Glutamatergic neuron (in vitro differentiated cells): ENCODE measurements around the gene FAM222B. TPM values are rescaled to one million over a fixed set of nuclear protein-coding genes. Genes with fewer than 3 reads are reported as not detected.

Experiments used
- DNase-seq: peaks from one replicate; pipeline ENCODE4 v3.0.0; 2022
- H3K27ac Mint-ChIP-seq: one replicate; pipeline ENCODE4 v1.8.0; 2020; ENCODE audit warnings: mild to moderate bottlenecking, mixed read lengths, inconsistent platforms; ENCODE audit not compliant: unreplicated experiment
- H3K27me3 Mint-ChIP-seq: one replicate; pipeline ENCODE4 v1.8.0; 2020; ENCODE audit warnings: mild to moderate bottlenecking, moderate library complexity, mixed read lengths, inconsistent platforms; ENCODE audit not compliant: unreplicated experiment
- H3K36me3 Mint-ChIP-seq: one replicate; pipeline ENCODE4 v1.8.0; 2020; ENCODE audit warnings: mild to moderate bottlenecking, mixed read lengths, inconsistent platforms; ENCODE audit not compliant: unreplicated experiment
- H3K4me1 Mint-ChIP-seq: one replicate; pipeline ENCODE4 v1.8.0; 2020; ENCODE audit warnings: mild to moderate bottlenecking, low read depth, mixed read lengths, inconsistent platforms; ENCODE audit not compliant: unreplicated experiment
- H3K4me3 Mint-ChIP-seq: one replicate; pipeline ENCODE4 v1.8.0; 2020; ENCODE audit warnings: mild to moderate bottlenecking, mixed read lengths, inconsistent platforms; ENCODE audit not compliant: unreplicated experiment
- H3K9me3 Mint-ChIP-seq: one replicate; pipeline ENCODE4 v1.8.0; 2020; ENCODE audit warnings: mild to moderate bottlenecking, moderate library complexity, mixed read lengths, inconsistent platforms; ENCODE audit not compliant: unreplicated experiment
- total RNA-seq: library from RNA; stranded (reverse); fragmentation: NEBNext Ultra II Directional; extraction: Animal tissue kit (Norgen Biotek cat#: 25700); gene quantifications from one replicate; pipeline ENCODE4 v1.2.1, GENCODE V29; 2021; ENCODE audit not compliant: unreplicated experiment
- TF ChIP-seq, protein P1 (sequence below): fragments of 200-600 bp; sonication (generic); IDR thresholded peaks from one replicate; pipeline ENCODE4 v1.5.0; 2021; ENCODE audit not compliant: partially characterized antibody, unreplicated experiment

Gene FAM222B
- total RNA-seq, 1 donor from 2014 or later: 44.0 TPM

DNA sequence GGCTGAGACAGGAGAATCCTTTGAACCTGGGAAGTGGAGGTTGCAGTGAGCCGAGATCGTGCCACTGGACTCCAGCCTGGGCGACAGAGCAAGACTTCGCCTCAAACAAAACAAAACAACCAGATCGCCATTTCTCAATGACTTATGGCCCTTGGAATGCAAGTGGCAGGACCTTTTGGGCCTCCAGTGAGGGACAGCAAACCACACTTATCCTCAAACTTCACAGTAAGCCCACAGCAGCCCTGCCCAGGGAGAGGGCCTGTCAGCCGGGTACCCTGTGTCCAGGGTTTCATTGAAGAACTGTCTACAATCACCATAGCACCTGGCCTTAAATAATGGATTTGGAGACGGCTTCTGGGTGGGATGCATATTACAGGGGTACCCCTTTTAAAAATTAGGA is 87.1 kb downstream of the FAM222B start:
- peaks cover 3% of the 10 kb centered on the region for H3K4me1 Mint-ChIP-seq
- no peak overlapping the region for H3K27ac Mint-ChIP-seq
- H3K9me3 Mint-ChIP-seq: peaks cover 17% of the 10 kb centered on the region
- no peak overlapping the region for H3K4me3 Mint-ChIP-seq
- peaks cover 8% of the 10 kb centered on the region for H3K36me3 Mint-ChIP-seq
- DNase-seq: no peak
- H3K27me3 Mint-ChIP-seq: peaks cover 7% of the 10 kb centered on the region
- TF ChIP-seq, protein P1, sequence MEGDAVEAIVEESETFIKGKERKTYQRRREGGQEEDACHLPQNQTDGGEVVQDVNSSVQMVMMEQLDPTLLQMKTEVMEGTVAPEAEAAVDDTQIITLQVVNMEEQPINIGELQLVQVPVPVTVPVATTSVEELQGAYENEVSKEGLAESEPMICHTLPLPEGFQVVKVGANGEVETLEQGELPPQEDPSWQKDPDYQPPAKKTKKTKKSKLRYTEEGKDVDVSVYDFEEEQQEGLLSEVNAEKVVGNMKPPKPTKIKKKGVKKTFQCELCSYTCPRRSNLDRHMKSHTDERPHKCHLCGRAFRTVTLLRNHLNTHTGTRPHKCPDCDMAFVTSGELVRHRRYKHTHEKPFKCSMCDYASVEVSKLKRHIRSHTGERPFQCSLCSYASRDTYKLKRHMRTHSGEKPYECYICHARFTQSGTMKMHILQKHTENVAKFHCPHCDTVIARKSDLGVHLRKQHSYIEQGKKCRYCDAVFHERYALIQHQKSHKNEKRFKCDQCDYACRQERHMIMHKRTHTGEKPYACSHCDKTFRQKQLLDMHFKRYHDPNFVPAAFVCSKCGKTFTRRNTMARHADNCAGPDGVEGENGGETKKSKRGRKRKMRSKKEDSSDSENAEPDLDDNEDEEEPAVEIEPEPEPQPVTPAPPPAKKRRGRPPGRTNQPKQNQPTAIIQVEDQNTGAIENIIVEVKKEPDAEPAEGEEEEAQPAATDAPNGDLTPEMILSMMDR: no peak

DNA sequence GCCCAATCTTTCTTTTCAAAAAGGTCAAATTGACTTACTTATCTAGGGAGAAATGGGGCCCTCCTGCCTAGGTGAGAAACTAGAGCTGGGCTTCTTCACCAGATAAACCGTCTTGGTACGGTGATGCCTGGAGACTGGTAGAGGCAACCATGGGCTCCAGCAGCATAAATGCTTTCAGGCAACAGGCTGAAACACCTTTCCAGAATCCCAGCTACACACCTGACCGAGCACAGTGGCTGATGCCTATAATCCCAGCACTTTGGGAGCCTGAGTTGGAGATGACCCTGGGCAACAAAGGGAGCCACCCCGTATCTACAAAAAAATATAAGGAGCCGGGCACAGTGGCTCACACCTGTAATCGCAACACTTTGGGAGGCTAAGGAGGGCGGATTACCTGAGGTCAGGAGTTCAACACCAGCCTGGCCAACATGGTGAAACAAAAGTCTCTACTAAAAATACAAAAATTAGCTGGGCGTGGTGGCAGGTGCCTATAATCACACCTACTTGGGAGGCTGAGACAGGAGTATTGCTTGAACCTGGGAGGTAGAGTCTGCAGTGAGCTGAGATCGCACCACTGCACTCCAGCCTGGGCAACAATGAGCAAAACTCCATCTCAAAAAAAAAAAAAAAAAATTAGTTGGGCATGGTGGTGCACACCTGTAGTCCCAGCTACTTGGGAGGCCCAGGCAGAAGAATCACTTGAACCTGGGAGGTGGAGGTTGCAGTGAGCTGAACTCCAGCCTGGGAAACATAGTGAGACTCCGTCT is 90.8 kb downstream of the FAM222B start:
- Mint-ChIP-seq H3K36me3 (no peaks in the 10 kb centered on the region), H3K27ac (no peak overlapping the region), H3K4me3 (no peak overlapping the region)

DNA sequence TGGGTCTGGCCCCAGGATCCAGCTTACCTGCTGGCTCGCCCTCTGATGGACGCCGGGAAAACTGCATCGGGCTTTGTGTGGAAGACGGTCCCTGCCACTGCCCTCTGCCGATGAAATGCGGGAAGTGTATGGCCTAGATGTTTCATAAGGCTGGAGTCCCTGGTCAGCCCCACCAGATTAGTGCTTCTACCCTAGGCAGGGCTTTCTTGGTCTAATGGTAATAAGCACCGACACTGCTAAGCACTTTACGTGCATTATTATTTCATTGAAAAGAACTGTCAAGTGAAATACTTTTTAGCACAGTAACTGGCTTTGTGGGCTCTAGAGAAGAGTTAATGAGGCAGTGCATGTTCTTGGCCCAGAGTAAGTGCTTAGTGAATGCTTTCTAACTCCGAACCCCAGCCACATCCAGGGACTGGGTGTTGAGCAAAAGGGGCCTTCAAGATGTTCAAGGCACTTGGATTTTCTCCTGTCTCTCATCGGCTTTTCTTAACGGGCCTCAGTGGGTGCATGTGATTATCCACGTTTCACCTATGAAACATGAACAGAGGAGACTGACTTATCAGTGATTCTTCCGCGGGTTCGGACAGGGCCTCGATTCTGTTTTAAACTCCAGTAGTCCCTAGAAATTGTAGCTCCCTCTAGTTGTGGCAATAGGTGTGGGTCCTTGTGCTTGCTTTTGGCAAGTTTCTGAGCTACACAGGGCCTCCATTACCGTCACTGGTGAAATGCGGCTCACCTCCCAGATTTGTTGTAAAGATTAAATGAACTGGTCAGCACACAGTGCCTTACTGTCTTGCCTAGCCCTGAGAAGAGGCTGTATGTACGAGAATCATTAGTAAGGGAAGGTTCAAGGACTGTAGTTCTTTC is 92.2 kb downstream of the FAM222B start:
- no peaks in the 10 kb centered on the region for H3K36me3 Mint-ChIP-seq
- H3K9me3 Mint-ChIP-seq: peaks cover 19% of the 10 kb centered on the region
- peaks cover 23% of the 10 kb centered on the region for H3K27me3 Mint-ChIP-seq
- H3K4me3 Mint-ChIP-seq: peak overlapping the region; percentile 61
- H3K4me1 Mint-ChIP-seq: peaks cover 13% of the 10 kb centered on the region
- DNase-seq: peak; percentile 96
- TF ChIP-seq, protein P1: peak; percentile 95
- H3K27ac Mint-ChIP-seq: peak overlapping the region; percentile 48

More for the DNA sequence above, 90.8 kb downstream of the FAM222B start:
- TF ChIP-seq, protein P1: no peak
- Mint-ChIP-seq H3K4me1 (peaks cover 7% of the 10 kb centered on the region), H3K9me3 (peaks cover 12% of the 10 kb centered on the region), H3K27me3 (peaks cover 17% of the 10 kb centered on the region)
- DNase-seq: no peak

DNA sequence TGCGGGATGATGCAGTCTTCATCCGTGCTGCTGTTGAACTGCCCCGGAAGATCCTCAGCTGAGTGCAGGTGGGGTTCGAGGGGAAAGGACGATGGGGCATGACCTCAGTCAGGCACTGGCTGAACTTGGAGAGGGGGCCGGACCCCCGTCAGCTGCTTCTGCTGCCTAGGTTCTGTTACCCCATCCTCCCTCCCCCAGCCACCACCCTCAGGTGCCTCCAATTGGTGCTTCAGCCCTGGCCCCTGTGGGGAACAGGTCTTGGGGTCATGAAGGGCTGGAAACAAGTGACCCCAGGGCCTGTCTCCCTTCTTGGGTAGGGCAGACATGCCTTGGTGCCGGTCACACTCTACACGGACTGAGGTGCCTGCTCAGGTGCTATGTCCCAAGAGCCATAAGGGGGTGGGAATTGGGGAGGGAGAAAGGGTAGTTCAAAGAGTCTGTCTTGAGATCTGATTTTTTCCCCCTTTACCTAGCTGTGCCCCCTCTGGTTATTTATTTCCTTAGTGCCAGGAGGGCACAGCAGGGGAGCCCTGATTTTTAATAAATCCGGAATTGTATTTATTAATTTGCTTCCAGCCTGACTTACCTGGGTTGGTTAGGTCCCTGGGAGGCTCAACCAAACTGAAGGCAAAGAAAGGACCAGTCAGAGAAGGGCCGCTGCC is 92.9 kb downstream of the FAM222B start:
- H3K9me3 Mint-ChIP-seq: peaks cover 24% of the 10 kb centered on the region
- TF ChIP-seq, protein P1: no peak
- H3K4me3 Mint-ChIP-seq: peak overlapping the region; percentile 61
- no peak for DNase-seq
- peaks cover 28% of the 10 kb centered on the region for H3K27me3 Mint-ChIP-seq
- peaks cover 13% of the 10 kb centered on the region for H3K4me1 Mint-ChIP-seq
- H3K27ac Mint-ChIP-seq: no peak overlapping the region
- no peaks in the 10 kb centered on the region for H3K36me3 Mint-ChIP-seq
